Inferior parietal cortex (tissue), 1 donor: Measurements from ENCODE around the gene ZNF157.
"Not testable (repeated sequence)": the region's sequence is repeated elsewhere in the genome, so short reads cannot be mapped to it uniquely, and the experiment has no call there.

Source experiments
- DNase-seq: peaks from one replicate; pipeline ENCODE4 v3.0.0-alpha.2; 2016; ENCODE audit errors: extremely low spot score

The ZNF157 gene

DNA sequence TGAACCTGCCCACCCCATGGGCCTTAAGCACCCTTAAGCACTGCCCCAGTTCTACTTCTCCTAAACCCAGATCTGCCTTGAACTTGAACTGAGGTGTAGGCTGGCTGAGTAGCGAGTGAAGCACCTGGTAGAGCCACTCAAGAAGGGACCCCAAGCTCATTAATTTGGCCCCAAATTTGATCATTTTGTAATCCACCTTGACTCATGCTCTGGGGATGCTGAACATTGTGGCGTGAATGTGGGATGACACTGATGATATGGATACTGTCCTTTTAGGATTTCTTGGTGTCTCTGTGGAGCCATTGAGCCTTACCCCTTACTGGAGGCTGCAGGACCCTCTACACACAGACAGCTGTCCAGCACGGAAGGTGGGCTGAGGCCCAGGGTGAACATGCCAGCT lies at the start of gene ZNF157:
Gene ZNF157 (plus strand): TSS at position 301 of the 400 bp plus-strand sequence. CDS start 91 bp downstream, at position 392.
- DNase-seq: no peak

DNA sequence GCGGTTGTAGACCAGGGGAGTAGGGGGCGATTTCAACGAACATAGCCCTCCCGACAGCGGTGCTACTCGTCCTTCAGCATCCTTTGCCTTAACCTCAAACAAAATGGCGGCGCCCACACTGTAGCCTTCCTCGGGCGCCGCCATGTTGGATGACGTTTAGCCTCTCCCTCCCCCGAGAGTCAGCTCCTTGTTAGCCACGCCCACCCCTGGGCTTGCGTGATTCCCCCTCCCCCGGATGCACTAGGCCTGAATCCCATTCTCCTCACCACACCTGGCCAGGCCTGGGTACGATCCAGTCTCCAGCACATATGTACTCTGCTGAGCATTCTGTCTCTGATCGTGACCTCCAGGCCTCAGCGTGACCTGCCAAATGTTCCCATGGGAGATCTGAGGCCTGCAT lies 49.0 kb upstream of the ZNF157 start:
- DNase-seq: peak; percentile 52

DNA sequence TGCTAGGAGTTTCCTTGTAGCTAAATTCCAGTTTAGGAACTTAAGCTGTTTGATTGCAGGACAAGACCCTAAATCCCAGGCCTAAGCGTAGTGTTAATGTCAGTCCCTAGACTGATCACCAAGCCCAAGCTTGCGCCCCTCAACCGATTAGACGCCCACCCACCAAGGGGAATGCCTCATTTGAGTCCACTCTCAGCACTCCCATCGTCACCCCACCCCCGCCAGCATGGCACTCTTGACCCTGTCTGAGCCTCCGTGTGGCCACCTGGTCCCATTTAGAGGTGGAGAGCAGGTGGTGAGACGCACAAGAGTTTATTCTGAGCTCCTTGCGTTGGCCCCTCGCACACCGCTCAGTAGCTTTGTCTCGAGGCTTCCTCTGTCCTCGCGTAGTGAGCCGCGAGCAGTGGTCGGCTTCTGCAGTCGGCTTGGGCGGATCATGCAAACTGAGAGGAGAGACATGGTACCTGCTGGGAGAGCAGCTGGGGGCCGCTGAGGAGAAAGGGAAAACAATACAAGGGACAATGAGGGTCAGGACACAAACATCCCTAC lies 48.5 kb upstream of the ZNF157 start:
- no peak for DNase-seq

DNA sequence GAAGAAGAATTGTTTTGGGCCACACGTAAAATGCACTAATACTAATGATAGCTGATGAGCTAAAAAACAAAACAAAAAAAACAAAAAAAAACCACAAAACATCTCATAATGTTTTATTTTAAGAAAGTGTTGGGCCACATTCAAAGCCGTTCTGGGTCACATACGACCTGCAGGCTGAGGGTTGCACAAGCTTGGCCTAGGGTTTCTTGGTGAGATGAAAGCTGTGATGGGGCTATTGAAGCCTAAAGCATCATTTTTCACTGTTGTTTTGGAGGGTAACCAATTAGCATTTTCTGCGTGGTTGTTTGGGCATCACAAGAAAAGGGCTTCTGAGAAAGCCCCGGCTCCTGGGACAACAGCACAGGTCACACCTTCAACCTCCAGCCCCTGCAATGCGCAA lies 42.5 kb upstream of the ZNF157 start:
- DNase-seq: no peak

DNA sequence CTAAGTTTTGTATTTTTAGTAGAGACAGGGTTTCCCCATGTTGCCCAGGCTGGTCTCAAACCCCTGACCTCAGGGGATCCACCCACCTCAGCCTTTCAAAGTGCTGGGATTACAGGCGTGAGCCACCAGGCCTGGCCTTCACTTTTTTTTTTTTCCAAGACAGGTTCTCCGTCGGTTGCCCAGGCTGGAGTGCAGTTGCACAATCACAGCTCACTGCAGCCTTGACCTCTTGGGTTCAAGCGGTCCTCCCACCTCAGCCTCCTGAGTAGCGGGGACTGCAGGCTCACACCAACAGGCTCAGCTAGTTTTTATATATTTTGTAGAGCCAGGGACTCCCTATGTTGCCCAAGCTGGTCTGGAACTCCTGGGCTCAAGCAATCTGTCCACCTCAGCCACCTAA lies 37.6 kb upstream of the ZNF157 start:
- not testable (repeated sequence) for DNase-seq

DNA sequence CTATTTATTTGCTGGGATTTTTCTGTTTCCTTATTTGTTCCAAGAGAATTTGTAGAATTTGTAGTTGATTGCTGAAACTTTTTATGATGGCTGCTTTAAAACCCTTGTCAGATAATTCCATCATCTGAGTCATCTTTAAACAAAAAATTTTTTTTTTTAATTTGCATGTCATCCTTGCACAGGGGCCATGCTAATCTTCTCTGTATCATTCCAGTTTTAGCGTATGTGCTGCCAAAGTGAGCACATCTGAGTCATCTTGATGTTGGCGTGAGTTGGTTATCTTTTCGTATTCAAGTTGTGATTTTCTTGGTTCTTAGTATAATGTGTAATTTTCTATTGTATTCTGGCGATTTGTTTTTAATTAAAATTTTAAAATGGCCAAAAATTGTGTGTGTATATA lies 18.7 kb upstream of the ZNF157 start:
- peak; percentile 3 for DNase-seq

DNA sequence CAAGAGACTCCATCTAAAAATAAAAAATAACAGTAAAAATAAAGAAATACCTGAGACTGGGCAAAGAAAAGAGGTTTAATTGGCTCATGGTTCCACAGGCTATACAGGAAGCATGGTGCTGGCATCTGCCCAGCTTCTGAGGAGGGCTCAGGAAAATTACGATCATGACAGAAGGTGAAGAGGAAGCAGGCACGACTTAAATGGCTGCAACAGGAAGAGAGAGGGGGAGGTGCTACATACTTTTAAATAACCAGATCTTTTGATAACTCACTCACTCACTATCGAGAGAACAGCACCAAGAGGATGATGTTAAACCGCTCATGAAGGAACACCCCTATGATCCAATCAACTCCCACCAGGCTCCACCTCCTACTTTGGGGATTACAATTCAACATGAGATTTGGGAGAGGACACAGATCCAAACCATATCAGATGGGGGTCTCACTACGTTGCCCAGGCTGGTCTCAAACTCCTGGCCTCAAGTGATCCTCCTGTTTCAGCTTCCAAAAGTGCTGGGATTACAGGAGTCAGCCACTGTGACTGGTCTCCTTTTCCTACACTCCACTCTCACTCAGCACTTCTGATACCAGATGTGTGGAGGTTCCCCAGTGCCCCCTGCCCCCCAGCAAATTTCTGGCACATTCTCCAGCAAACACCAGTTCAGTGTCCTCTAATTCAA lies 11.9 kb upstream of the ZNF157 start:
- DNase-seq: no peak

DNA sequence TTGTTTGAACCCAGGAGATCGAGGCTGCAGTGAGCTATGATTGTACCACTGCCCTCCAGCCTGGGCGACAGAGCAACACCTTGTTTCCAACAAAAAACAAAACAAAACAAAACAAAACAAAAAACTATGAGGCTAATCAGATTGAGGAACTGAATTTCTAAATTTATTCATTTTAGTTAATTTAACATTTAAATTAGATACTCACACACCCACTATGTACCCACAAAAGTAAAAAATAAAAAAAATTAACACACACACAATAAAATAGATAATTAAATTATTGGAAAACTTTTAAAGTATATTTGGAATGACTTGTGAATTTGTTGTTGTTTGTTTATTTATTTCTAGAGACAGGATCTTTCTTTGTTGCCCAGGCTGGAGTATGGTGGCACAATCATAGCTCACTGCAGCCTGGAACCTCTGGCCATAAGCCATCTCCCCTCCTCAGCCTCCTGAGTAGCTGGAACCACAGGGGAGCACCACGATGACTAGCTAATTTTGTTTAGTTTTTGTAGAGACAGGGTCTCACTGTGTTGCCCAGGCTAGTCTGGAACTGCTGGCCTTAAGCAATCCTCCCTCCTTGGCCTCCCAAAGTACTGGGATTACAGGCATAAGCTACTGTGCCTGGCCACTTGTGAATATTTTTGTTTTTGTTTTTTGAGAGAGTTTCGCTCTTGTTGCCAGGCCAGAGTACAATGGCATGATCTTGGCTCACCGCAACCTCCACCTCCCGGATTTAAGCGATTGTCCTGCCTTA lies 9.8 kb upstream of the ZNF157 start:
- no peak for DNase-seq

DNA sequence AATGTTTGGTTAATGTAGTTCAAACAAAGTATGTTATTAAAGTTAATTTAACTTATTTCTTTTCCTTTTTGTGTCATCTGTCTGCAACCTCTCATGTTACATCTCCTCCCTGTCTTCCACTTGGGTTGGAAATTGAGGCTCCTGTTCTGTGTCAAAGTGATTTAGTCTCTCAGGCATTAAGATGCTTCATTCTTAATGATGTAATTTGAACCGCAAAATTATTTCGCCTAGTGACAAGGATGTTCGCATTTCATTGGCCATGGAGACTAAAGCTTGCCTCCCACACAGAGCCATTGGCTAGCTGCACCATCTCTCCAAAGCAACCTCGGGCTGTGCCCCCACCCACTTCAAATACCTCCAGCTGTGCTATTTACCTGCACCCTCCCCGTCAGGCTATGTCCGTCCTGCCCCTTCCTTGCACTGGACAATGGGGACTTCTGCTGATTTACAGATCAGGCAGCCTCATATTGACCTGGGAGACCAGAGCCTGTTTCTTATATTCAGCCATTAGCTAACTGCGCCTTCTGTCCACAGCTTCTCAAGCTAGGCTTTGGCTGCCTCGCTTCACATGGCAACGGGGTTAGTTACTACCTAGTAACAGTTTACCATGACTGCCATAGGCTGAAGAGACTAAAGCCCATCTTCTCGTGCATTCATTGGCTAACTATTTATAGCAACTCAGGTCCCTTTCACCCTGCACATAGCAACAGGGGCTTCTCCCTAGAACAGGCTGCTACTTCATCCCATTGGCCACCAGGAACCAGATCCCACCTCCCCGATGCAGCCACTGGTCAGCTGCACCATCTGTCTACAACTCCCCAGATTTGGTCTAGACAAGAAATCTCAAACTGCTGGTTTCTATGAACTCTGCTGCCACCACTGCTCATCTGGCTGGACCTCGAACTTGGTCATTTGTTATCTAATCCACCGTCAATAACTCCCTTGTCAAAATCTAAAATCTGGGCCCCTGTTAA lies 8.6 kb upstream of the ZNF157 start:
- DNase-seq: peak; percentile 79

DNA sequence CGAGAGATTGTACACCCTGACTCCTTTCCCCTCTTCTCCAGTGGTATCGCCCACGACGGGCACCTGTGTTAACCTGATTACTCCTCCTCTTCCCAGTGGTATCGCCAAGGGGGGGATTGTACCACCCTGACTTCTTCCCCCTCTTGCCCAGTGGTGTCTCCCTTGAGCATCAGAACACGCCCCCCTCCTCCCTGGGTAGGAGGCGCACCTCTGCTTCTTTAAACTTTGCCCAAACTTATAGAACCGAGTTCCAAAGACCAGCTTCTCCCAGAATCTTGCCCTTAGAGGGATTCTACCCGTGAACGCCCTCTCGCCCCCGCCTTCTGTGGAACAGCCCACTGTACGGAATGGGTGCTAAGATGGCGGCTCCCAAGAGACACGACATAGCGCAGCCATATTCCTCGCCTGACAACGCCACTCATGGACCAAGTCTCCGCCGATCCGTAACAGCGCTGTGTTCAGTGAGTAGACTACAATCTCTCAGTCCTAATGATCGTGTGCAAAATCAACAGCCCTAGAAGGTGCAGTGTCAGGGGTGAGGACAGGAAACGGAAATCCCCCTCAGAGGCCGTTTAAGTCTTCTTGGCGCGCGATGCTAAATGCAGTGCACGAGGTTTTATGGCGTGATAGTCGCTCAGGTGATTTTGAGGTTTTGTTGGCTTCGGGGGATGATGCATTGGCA lies 4.2 kb upstream of the ZNF157 start:
- peak; percentile 63 for DNase-seq

DNA sequence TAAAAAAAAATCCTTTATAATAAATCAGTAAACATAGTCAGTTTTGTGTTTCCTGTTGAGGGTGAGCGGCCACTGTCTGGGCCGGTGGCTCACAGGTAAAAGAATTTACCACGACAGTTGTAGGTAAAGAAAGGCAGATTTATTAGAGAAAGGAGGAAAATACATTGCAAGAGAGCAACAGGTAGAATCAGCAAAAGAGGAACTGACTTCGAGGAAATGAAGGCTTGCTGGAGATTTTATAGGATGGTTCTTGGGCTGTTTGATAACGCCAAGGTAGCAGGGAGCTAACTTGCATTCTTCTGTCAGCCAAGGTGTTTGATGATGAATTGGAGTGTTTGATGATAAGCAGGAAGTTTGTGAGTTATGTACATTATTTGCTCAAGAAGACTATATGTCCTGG lies 2.8 kb downstream of the ZNF157 start:
- DNase-seq: no peak

DNA sequence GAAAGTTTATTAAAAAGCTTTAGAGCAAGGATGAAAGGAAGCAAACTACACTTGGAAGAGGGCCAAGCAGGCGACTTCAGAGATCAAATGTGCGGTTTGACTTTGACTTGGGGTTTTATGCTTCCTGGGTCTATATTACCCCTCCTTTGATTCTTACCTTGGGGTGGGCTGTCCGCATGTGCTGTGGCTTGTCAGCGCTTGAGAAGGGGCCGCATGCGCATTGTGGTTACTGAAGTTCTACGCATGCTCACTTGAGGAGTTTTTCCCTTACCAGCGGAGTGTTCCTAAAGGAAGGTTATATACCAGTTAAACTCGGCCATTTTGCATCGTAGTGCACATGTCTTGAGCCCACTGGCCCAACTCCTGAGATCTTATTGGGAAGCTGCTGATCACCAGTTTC lies 9.9 kb downstream of the ZNF157 start:
- DNase-seq: no peak

DNA sequence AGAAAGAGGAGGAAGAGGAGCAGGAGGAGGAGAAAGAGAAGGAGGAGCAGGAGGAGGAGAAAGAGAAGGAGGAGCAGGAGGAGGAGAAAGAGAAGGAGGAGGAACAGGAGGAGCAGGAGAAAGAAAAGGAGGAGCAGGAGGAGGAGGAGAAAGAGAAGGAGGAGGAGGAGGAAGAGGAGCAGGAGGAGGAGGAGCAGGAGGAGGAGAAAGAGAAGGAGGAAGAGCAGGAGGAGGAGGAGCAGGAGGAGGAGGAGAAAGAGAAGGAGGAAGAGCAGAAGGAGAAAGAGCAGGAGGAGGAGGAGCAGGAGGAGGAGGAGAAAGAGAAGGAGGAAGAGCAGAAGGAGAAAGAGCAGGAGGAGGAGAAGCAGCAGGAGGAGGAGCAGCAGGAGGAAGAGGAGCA lies 10.5 kb downstream of the ZNF157 start:
- DNase-seq: not testable (repeated sequence)

DNA sequence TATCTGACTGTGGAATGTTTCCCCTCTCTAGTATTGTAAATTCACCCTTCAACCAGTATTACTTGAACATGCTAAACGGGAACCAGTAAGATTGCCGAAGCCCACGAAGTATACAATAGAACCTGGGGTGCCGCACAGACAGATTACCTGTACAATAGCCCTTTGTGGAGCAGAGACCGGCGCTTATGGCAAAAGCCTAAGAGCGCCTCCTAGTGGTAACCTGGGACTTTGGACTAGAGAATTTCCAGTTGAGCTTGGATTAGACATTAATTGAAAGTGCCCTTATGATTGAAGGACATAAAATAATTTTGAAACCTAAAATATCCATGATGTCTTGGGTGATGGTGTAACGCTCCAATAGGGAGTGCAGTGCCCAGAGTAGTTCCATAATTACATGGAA lies 14.1 kb downstream of the ZNF157 start:
- DNase-seq: peak; percentile 79

DNA sequence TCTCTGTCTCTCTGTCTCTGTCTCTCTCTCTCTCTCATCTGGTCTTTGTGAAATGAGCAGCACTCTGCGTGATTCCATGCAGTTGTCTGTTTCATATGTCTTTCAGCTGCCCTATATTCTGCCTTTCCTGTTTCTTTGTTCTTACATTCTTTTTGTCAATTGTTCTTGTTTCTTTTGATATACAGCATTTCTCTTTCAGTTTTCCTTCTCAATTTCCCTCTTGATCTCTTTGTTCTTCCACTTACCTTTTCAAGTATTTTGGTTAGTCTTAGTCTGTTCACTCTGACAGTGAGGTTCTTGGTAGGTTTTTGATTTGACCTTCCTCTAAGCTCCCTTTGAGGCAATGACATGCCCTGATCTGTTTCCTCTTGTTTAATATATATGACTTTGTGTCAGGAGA lies 20.4 kb downstream of the ZNF157 start:
- DNase-seq: no peak

DNA sequence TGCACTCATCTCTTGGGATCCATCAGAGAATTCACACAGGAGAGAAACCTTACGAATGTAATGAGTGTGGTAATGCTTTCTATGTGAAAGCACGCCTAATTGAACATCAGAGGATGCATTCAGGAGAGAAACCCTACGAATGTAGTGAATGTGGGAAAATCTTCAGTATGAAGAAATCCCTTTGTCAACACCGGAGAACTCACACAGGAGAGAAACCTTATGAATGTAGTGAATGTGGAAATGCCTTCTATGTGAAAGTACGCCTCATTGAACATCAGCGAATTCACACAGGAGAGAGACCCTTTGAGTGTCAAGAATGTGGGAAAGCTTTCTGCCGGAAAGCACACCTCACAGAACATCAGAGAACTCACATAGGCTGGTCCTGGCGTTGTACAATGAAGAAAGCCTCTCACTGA lies 42.8 kb downstream of the ZNF157 start:
- no peak for DNase-seq

DNA sequence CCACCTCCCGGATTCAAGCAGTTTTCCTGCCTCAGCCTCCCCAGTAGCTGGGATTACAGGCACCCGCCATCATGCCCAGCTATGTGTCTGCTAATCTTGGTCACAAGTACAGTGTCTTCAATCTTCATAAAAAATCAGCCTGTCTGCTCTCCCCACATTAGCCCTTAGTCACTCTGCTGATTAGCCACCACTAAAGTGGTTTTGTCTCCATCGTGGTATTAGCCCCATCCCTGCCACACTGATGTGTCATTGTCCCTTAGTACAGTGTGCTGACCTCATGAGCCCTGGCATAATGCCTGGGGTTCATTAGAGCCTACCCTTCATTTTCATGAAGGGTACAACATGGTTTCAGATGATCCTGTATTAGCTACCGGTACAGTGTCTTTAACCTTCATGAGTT lies 49.9 kb downstream of the ZNF157 start:
- DNase-seq: no peak

DNA sequence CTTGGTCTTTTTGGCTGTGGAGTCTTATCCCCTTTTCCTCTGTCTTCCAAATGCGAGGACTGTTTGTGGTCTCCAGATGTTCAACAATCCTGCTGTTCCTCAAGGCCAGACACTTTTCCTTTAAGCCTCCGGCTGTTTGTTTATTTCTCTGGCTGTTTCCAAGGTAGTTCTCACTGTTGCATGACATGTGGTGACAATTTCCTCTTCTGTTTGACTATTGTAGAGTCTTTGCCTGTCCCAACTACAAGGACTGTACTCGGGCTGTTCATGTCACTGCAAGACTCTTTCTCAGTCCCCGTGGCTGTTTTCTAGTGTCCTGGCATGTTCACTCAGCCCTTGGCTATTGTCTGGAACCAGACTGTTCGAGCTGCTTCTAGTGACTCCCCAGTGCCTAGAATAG lies 50.6 kb downstream of the ZNF157 start:
- no peak for DNase-seq

DNA sequence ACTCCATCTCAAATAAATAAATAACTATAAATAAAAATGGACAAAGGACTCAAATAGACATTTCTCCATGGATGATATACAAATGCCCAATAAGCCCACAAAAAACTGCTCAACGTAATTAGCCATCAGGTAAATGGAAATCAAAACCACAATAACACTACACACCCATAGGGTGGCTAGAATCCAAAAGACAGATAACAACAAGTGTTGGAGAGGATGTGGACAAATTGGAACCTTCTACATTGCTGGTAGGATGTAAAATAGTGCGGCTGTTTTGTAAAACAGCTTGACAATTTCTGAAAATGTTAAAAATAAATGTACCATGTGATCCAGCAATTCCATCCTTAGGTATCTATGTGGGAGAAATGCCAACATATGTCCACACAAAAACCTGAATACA lies 52.1 kb downstream of the ZNF157 start:
- DNase-seq: no peak

DNA sequence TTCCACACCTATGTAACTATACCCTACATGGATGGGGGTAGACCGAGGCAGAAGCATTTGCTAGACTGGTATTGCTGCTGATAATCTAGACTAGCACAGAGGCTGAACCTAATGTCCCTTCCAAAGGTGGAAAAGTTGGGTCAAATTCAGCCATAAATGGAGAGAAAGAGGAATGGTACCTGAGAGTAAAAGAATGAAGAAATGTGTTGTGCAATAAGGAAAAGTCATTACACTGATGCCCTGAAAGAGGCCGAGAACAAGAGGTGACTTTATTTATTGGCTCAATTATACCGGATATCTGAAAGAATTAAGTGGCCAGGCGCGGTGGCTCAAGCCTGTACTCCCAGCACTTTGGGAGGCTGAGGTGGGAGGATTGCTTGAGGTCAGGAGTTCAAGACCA lies 60.5 kb downstream of the ZNF157 start:
- no peak for DNase-seq

DNA sequence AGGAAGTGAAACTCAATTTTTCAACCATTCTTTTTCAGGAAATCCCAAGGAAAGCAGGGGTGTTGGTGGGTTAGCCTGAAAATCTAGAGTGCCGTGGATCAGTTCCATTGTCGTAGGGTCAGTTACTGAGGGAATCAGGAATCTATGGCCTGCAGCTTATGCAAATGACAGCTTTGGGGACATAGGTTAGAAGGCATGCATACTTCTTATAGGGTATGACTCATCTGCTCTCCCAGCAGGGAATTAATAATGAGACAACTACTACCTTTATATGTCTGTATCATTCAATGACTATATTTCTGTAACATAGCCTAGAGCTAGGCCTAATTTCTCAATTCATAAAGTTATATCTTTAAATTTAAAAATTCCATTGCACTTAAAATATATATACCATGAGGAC lies 76.1 kb downstream of the ZNF157 start:
- no peak for DNase-seq
